Right forelimb (tissue), 1 donor: ENCODE data around the gene TPSAB1.

Source experiments
- DNase-seq: peaks from one replicate; pipeline ENCODE4 v3.0.0-alpha.2; 2018

Gene TPSAB1

DNA sequence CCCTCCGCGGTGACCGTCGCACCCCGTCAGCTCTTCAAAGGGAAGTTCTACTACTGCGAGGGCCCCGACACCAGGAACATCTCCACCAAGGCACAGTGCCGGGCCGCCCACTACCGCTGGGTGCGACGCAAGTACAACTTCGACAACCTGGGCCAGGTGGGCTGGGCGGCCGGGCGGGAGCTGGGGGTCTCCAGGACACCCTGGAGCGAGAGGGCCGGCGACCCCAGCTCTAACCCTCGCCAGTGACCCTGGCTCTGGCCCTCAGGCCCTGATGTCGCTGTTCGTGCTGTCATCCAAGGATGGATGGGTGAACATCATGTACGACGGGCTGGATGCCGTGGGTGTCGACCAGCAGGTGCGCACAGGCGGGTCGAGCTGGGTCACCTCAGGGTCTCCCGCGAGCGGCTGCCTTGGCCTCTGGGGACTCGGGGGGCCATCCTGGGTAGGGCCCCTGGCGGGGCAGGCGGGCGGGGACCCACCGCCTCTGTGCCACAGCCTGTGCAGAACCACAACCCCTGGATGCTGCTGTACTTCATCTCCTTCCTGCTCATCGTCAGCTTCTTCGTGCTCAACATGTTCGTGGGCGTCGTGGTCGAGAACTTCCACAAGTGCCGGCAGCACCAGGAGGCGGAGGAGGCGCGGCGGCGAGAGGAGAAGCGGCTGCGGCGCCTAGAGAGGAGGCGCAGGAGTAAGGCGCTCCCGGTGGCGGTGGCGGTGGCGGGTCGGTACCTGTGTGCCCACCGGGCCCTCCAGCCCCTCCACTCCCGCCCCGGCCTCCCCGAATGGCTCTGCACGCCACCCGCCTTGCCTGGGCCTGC is 28.8 kb upstream of the TPSAB1 start:
- DNase-seq: no peak

GRCh38 chr16:1212616-1213194 is 27.8 kb upstream of the TPSAB1 start:
- DNase-seq: no peak

DNA sequence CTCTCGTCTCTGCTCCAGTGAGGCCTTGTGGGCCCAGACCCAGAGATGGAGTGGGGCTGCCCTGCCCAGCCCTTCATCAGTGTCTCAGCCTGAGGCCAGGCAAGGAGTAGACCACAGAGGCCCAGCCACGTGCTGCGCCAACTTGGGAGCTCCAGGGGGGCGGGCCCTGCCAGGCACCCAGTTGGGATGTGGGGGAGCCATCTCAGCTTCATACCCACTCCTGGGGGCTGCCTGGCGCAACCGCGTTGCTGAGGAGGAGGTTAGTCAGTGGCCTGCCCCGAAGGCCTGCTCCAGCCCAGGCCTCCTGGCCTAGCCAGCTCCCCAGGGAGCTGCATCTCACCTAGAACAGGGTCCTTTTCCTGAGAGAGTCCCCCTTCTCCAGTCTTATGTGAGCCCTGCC is 27.3 kb upstream of the TPSAB1 start:
- DNase-seq: no peak

- no peak for DNase-seq
Measured at GRCh38 chr16:1213796-1214372, 26.6 kb upstream of the TPSAB1 start.

DNA sequence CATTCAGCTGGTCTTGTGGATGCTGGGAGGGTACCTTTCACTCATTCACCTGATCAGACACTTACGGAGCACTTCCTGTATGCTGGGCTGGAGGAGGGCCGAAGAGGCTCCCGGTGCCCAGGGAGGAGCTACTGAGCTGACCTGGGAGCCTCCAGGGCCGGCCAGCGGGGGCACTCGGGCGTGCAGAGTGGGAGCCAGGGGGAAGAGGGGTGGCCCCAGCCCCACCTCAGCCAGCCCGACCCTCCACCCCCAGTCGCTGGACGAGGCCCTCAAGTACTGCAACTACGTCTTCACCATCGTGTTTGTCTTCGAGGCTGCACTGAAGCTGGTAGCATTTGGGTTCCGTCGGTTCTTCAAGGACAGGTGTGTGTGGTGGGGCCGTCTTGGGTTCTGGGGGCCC is 25.8 kb upstream of the TPSAB1 start:
- DNase-seq: no peak

- DNase-seq: no peak
Measured at GRCh38 chr16:1215574-1216295, 24.8 kb upstream of the TPSAB1 start.

- no peak for DNase-seq
Measured at GRCh38 chr16:1216296-1216619, 24.2 kb upstream of the TPSAB1 start.

GRCh38 chr16:1216681-1217400 is 23.7 kb upstream of the TPSAB1 start:
- DNase-seq: no peak

DNA sequence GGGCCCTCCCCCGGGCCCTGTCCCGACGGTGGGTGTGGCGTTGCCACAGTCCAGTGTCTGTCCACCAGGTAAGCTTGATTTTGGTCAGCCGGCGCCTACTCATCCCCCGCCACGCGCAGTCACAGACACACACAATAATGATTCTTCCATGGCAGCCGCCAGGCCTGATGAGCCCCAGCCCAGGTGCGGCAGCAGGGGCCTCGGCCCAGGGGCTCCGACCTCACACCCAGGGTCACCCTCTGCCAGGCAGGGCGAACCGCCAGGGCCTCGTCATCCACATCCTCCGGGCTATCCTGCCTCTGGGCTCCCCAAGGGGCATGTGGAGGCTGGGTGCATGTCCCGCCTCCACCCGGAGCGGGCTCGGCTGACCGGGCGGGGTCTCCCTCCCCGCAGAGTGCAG is 23.0 kb upstream of the TPSAB1 start:
- no peak for DNase-seq

GRCh38 chr16:1218061-1218929 is 22.2 kb upstream of the TPSAB1 start:
- DNase-seq: no peak

GRCh38 chr16:1218930-1219611 is 21.4 kb upstream of the TPSAB1 start:
- no peak for DNase-seq

DNA sequence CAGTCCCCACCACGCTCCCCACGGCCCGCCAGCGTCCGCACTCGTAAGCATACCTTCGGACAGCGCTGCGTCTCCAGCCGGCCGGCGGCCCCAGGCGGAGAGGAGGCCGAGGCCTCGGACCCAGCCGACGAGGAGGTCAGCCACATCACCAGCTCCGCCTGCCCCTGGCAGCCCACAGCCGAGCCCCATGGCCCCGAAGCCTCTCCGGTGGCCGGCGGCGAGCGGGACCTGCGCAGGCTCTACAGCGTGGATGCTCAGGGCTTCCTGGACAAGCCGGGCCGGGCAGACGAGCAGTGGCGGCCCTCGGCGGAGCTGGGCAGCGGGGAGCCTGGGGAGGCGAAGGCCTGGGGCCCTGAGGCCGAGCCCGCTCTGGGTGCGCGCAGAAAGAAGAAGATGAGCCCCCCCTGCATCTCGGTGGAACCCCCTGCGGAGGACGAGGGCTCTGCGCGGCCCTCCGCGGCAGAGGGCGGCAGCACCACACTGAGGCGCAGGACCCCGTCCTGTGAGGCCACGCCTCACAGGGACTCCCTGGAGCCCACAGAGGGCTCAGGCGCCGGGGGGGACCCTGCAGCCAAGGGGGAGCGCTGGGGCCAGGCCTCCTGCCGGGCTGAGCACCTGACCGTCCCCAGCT is 20.3 kb upstream of the TPSAB1 start:
- no peak for DNase-seq

- DNase-seq: no peak
Measured at GRCh38 chr16:1220841-1221627, 19.5 kb upstream of the TPSAB1 start.

GRCh38 chr16:1221628-1222552 is 18.6 kb upstream of the TPSAB1 start:
- no peak for DNase-seq

DNA sequence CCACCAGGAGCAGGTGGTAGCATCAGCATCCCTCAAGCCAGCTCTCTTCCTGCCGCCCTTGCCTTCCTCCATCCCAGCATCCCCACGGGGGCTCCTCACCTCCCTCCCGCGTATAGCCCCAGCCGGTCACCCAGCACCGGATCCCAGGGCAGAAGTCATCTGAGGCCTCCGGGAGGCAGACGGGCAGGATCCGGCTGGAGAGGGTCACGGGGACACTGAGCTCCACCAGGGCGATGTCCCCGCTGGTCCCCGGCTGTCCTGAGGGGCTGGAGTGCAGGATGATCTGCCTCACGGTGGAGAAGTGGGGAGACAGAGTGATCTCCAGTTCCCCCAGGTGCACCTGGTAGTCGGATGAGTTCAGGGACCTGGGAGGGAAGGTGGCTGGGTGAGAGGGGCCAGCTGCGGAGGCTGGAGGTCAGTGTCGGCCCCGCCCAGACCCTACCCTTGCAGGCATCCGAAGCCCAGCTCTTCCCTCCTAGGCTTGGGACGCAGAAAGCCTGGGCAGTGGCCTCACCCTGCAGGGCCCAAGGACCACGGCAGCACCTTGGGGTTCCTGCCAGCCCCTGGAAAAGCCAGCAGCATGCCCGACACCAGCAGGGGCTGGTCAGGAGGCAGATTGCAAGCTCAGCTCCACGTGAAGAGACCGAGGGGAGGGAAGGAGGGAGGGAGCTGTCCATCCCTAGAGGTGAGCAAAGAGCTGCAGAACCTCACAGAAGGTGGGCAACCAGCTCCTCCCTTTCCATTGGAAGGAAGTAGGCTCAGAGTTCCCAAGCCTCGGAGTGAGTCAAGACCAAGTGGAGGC is 17.8 kb upstream of the TPSAB1 start:
- DNase-seq: no peak

- DNase-seq: no peak
Measured at GRCh38 chr16:1223355-1224214, 16.9 kb upstream of the TPSAB1 start.

GRCh38 chr16:1224558-1224957 is 15.9 kb upstream of the TPSAB1 start:
- no peak for DNase-seq
